NCI-H187 treated with DMSO at 0.1 percent for 48 hours (cell line): Measurements from ENCODE around the gene GPSM3.
"Not testable (repeated sequence)": the region's sequence is repeated elsewhere in the genome, so short reads cannot be mapped to it uniquely, and the experiment has no call there.

ENCODE experiments used
- DNase-seq: peaks from one replicate; lab custom pipeline; 2025; lab: John Stamatoyannopoulos, UW

The GPSM3 gene

DNA sequence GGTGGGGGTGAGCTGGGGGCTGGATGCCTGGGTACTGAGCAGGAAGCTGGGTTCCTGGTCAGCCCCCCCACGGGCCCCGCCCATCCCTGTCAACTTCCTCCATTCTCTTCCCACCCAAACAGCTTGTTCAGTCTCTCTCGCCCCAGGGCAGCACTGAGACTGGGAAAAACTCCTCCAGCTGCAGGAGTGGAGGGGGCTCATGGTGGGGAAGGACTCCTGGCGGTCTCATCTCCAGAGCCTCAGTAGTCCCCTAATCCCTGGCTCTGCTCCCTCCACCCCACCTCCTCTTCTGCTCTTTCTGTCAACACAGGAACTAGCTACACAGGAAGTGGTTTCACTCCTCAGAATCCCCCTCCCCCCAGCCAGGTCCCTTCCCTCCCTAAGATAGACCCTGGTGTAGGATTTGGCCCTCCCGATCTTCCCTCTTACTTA is at the start of gene GPSM3:
TSS of gene GPSM3 (minus strand) at position 36 of the 432 bp plus-strand sequence. CDS start 130 bp downstream, outside the sequence.
- DNase-seq = no peak

- DNase-seq = no peak
Measured at GRCh38 chr6:32240686-32241085, 48.2 kb upstream of the GPSM3 start.

DNA sequence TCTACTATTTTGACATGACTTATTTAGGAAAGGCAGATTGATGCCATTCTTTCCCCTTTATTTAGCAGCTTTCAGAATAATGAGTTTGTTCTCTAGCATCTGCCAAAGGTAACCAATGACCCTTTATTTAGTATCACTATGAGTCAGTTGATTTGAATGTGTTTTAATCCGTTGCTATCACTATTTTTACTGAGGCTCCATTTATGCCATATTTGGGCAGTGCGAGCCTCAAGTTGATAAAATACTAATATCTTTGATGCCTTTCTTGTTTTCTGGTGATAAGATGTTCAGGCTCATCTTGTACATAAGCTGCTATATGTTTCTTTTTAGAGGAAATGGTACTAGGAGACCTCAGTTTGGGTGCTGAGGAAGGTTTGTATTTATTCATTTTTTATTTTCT is 47.0 kb upstream of the GPSM3 start:
- no peak for DNase-seq

DNA sequence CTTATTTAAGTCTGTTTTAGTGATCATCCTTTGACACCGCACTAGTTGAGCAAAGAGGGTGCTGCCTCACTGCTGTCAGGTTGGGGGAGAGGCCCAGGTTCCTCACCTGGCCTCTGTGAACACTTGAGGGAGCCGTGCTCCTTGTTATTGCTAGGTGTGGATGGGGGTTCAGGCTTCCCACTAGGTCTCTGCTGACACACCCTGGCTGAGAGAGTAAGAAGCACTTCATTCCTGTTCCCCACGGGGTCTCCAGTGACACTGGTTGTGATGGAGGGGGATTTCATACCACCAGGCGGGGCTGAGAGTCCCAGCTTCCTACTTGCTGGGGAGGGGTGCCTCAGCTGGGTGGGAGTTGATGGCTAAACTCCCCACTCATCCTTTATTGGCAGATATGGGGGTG is 42.5 kb upstream of the GPSM3 start:
- no peak for DNase-seq

DNA sequence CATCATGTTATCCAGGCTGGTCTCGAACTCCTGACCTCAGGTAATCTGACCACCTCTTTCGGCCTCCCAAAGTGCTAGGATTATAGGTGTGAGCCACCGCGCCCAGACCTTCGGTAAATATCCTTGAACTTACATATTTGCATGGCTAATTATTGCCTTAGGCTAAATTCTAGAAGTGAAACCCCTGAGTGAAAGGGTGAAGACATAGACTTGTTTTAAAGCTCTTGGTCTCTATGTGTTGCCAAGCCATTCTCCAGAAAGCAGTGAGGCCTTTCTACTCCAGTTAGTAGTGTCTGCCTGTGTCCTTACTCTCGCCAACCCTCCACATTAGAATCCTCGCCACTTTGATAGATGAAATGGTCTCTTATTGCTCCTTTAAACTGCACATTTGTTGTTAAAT is 34.0 kb upstream of the GPSM3 start:
- DNase-seq = no peak

GRCh38 chr6:32224696-32225095 is 32.3 kb upstream of the GPSM3 start:
- no peak for DNase-seq

GRCh38 chr6:32223258-32224235 is 31.1 kb upstream of the GPSM3 start, which contains the start of gene NOTCH4:
Gene NOTCH4, minus strand, starts transcription at chr6:32224067. Its CDS starts 139 bp downstream, at chr6:32223928.
- no peak for DNase-seq

GRCh38 chr6:32222333-32223230 is 30.1 kb upstream of the GPSM3 start:
- DNase-seq = no peak

GRCh38 chr6:32220021-32220420 is 27.6 kb upstream of the GPSM3 start:
- no peak for DNase-seq

- no peak for DNase-seq
Measured at GRCh38 chr6:32218167-32218566, 25.7 kb upstream of the GPSM3 start.

- DNase-seq = no peak
Measured at GRCh38 chr6:32216998-32217397, 24.6 kb upstream of the GPSM3 start.

- no peak for DNase-seq
Measured at GRCh38 chr6:32216285-32216684, 23.8 kb upstream of the GPSM3 start.

GRCh38 chr6:32215617-32216016 is 23.2 kb upstream of the GPSM3 start:
- DNase-seq = no peak

DNA sequence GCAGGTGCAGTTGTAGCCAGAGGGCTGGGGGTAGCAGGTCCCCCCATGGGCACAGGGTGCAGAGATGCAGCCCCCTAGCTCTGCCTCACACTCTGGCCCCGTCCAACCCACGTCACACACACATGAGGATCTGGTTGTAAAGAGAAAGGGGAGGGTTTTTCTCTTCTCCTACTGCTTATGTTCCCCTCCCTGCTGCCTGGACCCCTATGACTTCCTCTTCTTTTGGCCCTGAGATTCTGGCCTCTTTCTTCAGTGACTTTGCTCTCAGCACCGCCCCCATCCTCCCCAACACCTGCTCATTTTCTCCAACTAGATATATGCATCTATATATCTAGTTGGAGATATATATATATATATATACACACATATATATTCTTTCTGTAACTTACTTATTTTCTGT is 21.7 kb upstream of the GPSM3 start:
- no peak for DNase-seq

DNA sequence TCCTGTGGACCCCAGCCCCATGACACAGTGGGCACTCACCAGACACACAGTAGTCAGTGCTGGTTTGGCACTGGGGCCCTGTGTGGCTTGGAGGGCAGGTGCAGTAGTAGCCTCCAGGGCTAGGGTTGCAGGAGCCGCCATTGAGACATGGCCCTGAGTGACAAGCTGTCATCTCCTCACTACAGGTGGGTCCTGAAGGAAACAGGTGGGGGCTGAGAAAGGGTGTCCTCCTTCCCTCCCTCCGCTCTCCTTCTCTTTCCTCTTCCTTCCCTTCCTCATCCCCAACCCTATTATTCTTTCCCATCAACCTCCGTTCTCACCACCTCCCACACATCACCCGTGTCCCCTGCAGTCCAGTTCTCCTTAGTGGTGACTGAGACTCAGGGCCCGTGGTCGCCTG is 21.2 kb upstream of the GPSM3 start:
- DNase-seq = no peak

GRCh38 chr6:32212076-32212760 is 19.8 kb upstream of the GPSM3 start:
- DNase-seq = no peak

DNA sequence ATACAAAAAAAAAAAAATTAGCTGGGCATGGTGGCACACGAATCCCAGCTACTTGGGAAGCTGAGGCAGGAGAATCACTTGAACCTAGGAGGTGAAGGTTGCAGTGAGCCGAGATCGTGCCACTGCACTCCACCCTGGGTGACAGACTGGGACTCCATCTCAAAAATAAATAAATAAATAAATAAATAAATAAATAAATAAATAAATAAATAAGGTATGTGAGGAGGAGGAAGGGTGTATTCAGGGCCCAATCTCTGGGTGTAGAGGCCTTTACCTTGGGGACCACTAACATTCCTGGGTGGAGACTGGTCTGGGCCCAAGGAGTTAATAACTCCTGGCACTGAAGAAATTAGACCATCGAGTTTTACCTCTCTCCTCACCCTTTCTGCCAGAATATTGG is 19.0 kb upstream of the GPSM3 start:
- DNase-seq = not testable (repeated sequence)

GRCh38 chr6:32210191-32210601 is 17.8 kb upstream of the GPSM3 start:
- DNase-seq = no peak

- no peak for DNase-seq
Measured at GRCh38 chr6:32208996-32209395, 16.6 kb upstream of the GPSM3 start.

DNA sequence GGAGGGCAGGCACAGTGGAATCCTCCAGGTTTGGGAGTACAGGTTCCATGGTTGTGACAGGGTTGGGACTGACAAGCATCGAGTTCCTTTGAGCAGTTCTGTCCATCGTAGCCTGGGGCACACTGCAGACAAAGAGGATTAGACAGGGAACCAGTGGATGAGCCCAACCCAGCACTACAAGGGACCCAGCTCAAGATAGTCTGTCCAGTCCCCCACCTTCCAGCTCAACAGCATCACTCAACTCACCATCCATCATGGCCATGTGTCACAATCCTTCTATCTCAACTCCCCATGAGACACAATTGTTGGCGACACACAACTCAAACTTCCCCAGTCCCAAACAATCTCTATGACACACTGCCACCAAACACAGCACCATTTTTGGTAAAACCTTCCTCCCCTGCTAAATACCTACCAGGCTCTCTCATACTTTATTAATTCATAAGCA is 11.8 kb upstream of the GPSM3 start:
- no peak for DNase-seq

- no peak for DNase-seq
Measured at GRCh38 chr6:32203426-32204267, 11.2 kb upstream of the GPSM3 start.
